Measurements from ENCODE around the gene XRCC2. TPM values are rescaled to one million over a fixed set of nuclear protein-coding genes. Genes with fewer than 3 reads are reported as not detected.

Gene XRCC2
- total and polyA plus RNA-seq, 7 donors: 0.01 to 0.55 (median 0.16) TPM

GRCh38 chr7:152683297-152683696 is 7.4 kb upstream of the XRCC2 start:
- intact Hi-C loops (cut with DNase I): no loop called here
- Histone ChIP-seq H3K36me3 (ENCODE audit: insufficient read depth in 1 of 2, low read depth in 1 of 2) (no peaks in the 10 kb centered on the region), H3K27me3 (ENCODE audit: insufficient read depth in 3 of 3, low read length in 2 of 3) (no peaks in the 10 kb centered on the region), H3K4me3 (no peak overlapping the region), H3K4me1 (no peaks in the 10 kb centered on the region), H3K27ac (no peak overlapping the region), H3K9me3 (peaks cover 4% of the 10 kb centered on the region)
- TF ChIP-seq CTCF (IDR thresholded peaks at IDR 0.05): no peak
- 60 to 62% (median 61%) methylated on average over 12 of the region's 12 CpGs for WGBS, 3 donors
- no peak for ATAC-seq
- no peak for DNase-seq

- intact Hi-C loops (cut with DNase I): loop anchor here in 1 of 2 donors (10.0 kb wide), 2 partner anchors 77 to 213 kb away; partner anchors contain the start of gene ACTR3B
- 72 to 82% (median 75%) methylated on average over 11 of the region's 11 CpGs for whole genome bisulfite sequencing, 3 donors
- Histone ChIP-seq H3K27me3 (ENCODE audit: insufficient read depth in 3 of 3, low read length in 2 of 3) (no peaks in the 10 kb centered on the region), H3K4me3 (no peak overlapping the region), H3K36me3 (ENCODE audit: insufficient read depth in 1 of 2, low read depth in 1 of 2) (no peaks in the 10 kb centered on the region), H3K4me1 (peaks cover 7% of the 10 kb centered on the region), H3K9me3 (peaks cover 4% of the 10 kb centered on the region), H3K27ac (no peak overlapping the region)
- TF ChIP-seq CTCF (IDR thresholded peaks at IDR 0.05): no peak
- ATAC-seq (no peak), DNase-seq (no peak)
Measured at GRCh38 chr7:152677808-152678670, 2.1 kb upstream of the XRCC2 start.

GRCh38 chr7:152674860-152675758 is 832 bp downstream of the XRCC2 start:
- ATAC-seq: no peak
- H3K4me1 ChIP-seq: peaks cover 7% of the 10 kb centered on the region
- H3K9me3 ChIP-seq: no peaks in the 10 kb centered on the region
- no peak for DNase-seq
- H3K4me3 ChIP-seq: peak overlapping the region; percentile 86
- no peak overlapping the region for H3K27ac ChIP-seq
- WGBS, 3 donors: 6 to 10% (median 8%) methylated on average over 16 of the region's 16 CpGs
- H3K27me3 ChIP-seq (ENCODE audit: insufficient read depth in 3 of 3, low read length in 2 of 3): no peaks in the 10 kb centered on the region
- no peaks in the 10 kb centered on the region for H3K36me3 ChIP-seq (ENCODE audit: insufficient read depth in 1 of 2, low read depth in 1 of 2)
- no peak for TF ChIP-seq CTCF (IDR thresholded peaks at IDR 0.05)
- intact Hi-C loops (cut with DNase I): loop anchor here in 1 of 2 donors (10.0 kb wide), 2 partner anchors 80 to 210 kb away; partner anchors contain the start of gene ACTR3B

- peaks cover 7% of the 10 kb centered on the region for H3K4me1 ChIP-seq
- no peaks in the 10 kb centered on the region for H3K36me3 ChIP-seq (ENCODE audit: insufficient read depth in 1 of 2, low read depth in 1 of 2)
- H3K27ac ChIP-seq: no peak overlapping the region
- WGBS, 3 donors: 95 to 98% (median 96%) methylated on average over 2 of the region's 2 CpGs
- no peak overlapping the region for H3K4me3 ChIP-seq
- no peaks in the 10 kb centered on the region for H3K27me3 ChIP-seq (ENCODE audit: insufficient read depth in 3 of 3, low read length in 2 of 3)
- intact Hi-C loops (cut with DNase I): loop anchor here in 1 of 2 donors (10.0 kb wide), 2 partner anchors 81 to 209 kb away; partner anchors contain the start of gene ACTR3B
- DNase-seq: no peak
- H3K9me3 ChIP-seq: no peaks in the 10 kb centered on the region
- ATAC-seq: no peak
- no peak for TF ChIP-seq CTCF (IDR thresholded peaks at IDR 0.05)
Measured at GRCh38 chr7:152673897-152674296, 2.0 kb downstream of the XRCC2 start.
